WTC11 (cell line): Measurements from ENCODE around the gene CFAP74. TPM values are rescaled to one million over a fixed set of nuclear protein-coding genes. Genes with fewer than 3 reads are reported as not detected.

Experiments used
- ATAC-seq: fragments of 200-7000 bp; cut with Tn5 transposase; 2 replicates; pipeline ENCODE4 v1.10.0; 2021; ENCODE audit warnings: mild to moderate bottlenecking, moderate library complexity
- CTCF ChIA-PET: fragments of 300-600 bp; sonication (Branson Sonifier 250); formaldehyde crosslinking; loops from one replicate; lab custom pipeline; 2021; ENCODE audit warnings: antibody characterized with exemption; lab: Charles Lee
- POLR2A ChIA-PET: fragments of 350-600 bp; sonication (Branson Sonifier 250); formaldehyde crosslinking; loops from one replicate; lab custom pipeline; 2021; ENCODE audit warnings: antibody characterized with exemption; lab: Charles Lee
- DNase-seq: peaks from one replicate; pipeline ENCODE4 v3.0.0; 2021; ENCODE audit warnings: low spot score
- H3K27ac Mint-ChIP-seq: 2 replicates; pipeline ENCODE4 v1.8.0; 2021; ENCODE audit warnings: mixed read lengths
- H3K27me3 Mint-ChIP-seq: 2 replicates; pipeline ENCODE4 v1.8.0; 2021; ENCODE audit warnings: low read depth, mild to moderate bottlenecking, moderate library complexity, mixed read lengths
- H3K36me3 Mint-ChIP-seq: 2 replicates; pipeline ENCODE4 v1.8.0; 2021; ENCODE audit warnings: mixed read lengths
- H3K4me1 Mint-ChIP-seq: 2 replicates; pipeline ENCODE4 v1.8.0; 2022; ENCODE audit warnings: mixed read lengths
- H3K4me3 Mint-ChIP-seq: 2 replicates; pipeline ENCODE4 v1.8.0; 2021; ENCODE audit warnings: mild to moderate bottlenecking, moderate library complexity, mixed read lengths
- H3K9me3 Mint-ChIP-seq: 2 replicates; pipeline ENCODE4 v1.8.0; 2021; ENCODE audit warnings: mixed read lengths
- AFF4 ChIP-seq: sonication (generic); formaldehyde crosslinking; IDR thresholded peaks from 2 replicates; pipeline ENCODE4 v1.8.1; 2023; ENCODE audit warnings: mild to moderate bottlenecking, missing genetic modification reagents, borderline replicate concordance
- ATF1 ChIP-seq: sonication (generic); formaldehyde crosslinking; IDR thresholded peaks from 2 replicates; pipeline ENCODE4 v1.8.1; 2023; ENCODE audit warnings: mild to moderate bottlenecking, moderate library complexity, missing genetic modification reagents
- CREB1 ChIP-seq: sonication (generic); formaldehyde crosslinking; IDR thresholded peaks from 2 replicates; pipeline ENCODE4 v1.8.0; 2023; ENCODE audit warnings: mild to moderate bottlenecking, missing genetic modification reagents
- CREM ChIP-seq: sonication (generic); formaldehyde crosslinking; IDR thresholded peaks from 2 replicates; pipeline ENCODE4 v1.8.1; 2022; ENCODE audit warnings: mild to moderate bottlenecking, missing genetic modification reagents, moderate library complexity
- E2F1 ChIP-seq: sonication (generic); formaldehyde crosslinking; IDR thresholded peaks from 2 replicates; pipeline ENCODE4 v1.8.0; 2022; ENCODE audit warnings: mild to moderate bottlenecking, missing genetic modification reagents
- ELF4 ChIP-seq: sonication (generic); formaldehyde crosslinking; IDR thresholded peaks from 2 replicates; pipeline ENCODE4 v1.8.1; 2022; ENCODE audit warnings: low read depth, mild to moderate bottlenecking, moderate library complexity, missing genetic modification reagents
- FOXP1 ChIP-seq: sonication (generic); formaldehyde crosslinking; IDR thresholded peaks from 2 replicates; pipeline ENCODE4 v1.8.0; 2022; ENCODE audit warnings: missing genetic modification reagents, mild to moderate bottlenecking, moderate library complexity, borderline replicate concordance
- JAZF1 ChIP-seq: fragments of 250-450 bp; sonication (Bioruptor Pico); IDR thresholded peaks from 2 replicates; pipeline ENCODE4 v1.9.0; 2021; ENCODE audit warnings: moderate library complexity, mild to moderate bottlenecking, inconsistent platforms
- MAX ChIP-seq: sonication (generic); formaldehyde crosslinking; IDR thresholded peaks from 2 replicates; pipeline ENCODE4 v1.8.0; 2022; ENCODE audit warnings: mild to moderate bottlenecking, missing genetic modification reagents
- NFATC4 ChIP-seq: fragments of 250-450 bp; sonication (Bioruptor Pico); IDR thresholded peaks from 2 replicates; pipeline ENCODE4 v1.9.0; 2021; ENCODE audit warnings: mild to moderate bottlenecking
- NFYB ChIP-seq: sonication (generic); formaldehyde crosslinking; conservative IDR thresholded peaks from 2 replicates; pipeline ENCODE4 v1.8.0; 2022; ENCODE audit warnings: low read depth, missing genetic modification reagents
- PRRX2 ChIP-seq: fragments of 250-450 bp; sonication (Bioruptor Pico); IDR thresholded peaks from 2 replicates; pipeline ENCODE4 v1.8.0; 2021; ENCODE audit warnings: mild to moderate bottlenecking
- RELA ChIP-seq: sonication (generic); formaldehyde crosslinking; IDR thresholded peaks from 2 replicates; pipeline ENCODE4 v1.8.1; 2022; ENCODE audit warnings: missing genetic modification reagents, mild to moderate bottlenecking, borderline replicate concordance
- TEAD4 ChIP-seq: sonication (generic); formaldehyde crosslinking; IDR thresholded peaks from 2 replicates; pipeline ENCODE4 v1.8.0; 2022; ENCODE audit warnings: mild to moderate bottlenecking, missing genetic modification reagents
- USF1 ChIP-seq: sonication (generic); formaldehyde crosslinking; IDR thresholded peaks from 2 replicates; pipeline ENCODE4 v1.8.0; 2022; ENCODE audit warnings: mild to moderate bottlenecking, missing genetic modification reagents
- USF2 ChIP-seq: sonication (generic); formaldehyde crosslinking; IDR thresholded peaks from 2 replicates; pipeline ENCODE4 v1.8.1; 2023; ENCODE audit warnings: mild to moderate bottlenecking, missing genetic modification reagents, moderate library complexity
- ZNF232 ChIP-seq: sonication (generic); formaldehyde crosslinking; IDR thresholded peaks from 2 replicates; pipeline ENCODE4 v1.8.0; 2022; ENCODE audit warnings: mild to moderate bottlenecking, missing genetic modification reagents
- ZNF263 ChIP-seq: sonication (generic); formaldehyde crosslinking; IDR thresholded peaks from 2 replicates; pipeline ENCODE4 v1.8.1; 2022; ENCODE audit warnings: low read depth, mild to moderate bottlenecking, moderate library complexity, missing genetic modification reagents
- ZNF317 ChIP-seq: sonication (generic); formaldehyde crosslinking; IDR thresholded peaks from 2 replicates; pipeline ENCODE4 v1.8.1; 2023; ENCODE audit warnings: low read depth, mild to moderate bottlenecking, moderate library complexity, missing genetic modification reagents, borderline replicate concordance
- total RNA-seq: library from RNA; stranded (reverse); gene quantifications from 3 replicates; pipeline ENCODE4 v1.2.3, GENCODE V29; 2021
- TF ChIP-seq, protein P1 (sequence below): fragments of 250-450 bp; sonication (Bioruptor Pico); IDR thresholded peaks from 2 replicates; pipeline ENCODE4 v1.9.0; 2021; ENCODE audit warnings: mild to moderate bottlenecking

The CFAP74 gene
- total RNA-seq, 1 experiment from 2014 or later = 0.35 TPM

DNA sequence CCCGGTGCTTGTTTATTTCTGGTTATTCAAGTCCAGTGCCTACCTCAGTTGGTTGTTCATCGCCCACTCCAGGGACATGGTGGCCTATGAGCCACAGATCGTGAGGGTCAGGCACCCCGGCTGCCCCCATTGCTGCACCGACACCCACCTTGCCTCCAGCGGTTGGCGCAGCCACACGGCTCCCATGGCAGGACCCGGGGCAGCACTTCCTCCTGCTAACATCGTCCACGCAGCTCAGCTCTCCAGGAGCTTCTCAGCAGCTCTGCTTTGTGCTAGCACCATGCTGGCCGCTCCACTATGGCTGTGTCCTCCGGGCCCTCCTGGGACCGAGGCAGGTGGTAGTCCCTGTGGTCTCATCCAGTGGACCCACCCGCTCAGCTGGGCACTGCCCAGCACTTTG is 32.7 kb upstream of the CFAP74 start (continued):
- no peak for TF ChIP-seq AFF4 (CRISPR knock-in tag)
- TF ChIP-seq USF2 = no peak
- TF ChIP-seq, protein P1, sequence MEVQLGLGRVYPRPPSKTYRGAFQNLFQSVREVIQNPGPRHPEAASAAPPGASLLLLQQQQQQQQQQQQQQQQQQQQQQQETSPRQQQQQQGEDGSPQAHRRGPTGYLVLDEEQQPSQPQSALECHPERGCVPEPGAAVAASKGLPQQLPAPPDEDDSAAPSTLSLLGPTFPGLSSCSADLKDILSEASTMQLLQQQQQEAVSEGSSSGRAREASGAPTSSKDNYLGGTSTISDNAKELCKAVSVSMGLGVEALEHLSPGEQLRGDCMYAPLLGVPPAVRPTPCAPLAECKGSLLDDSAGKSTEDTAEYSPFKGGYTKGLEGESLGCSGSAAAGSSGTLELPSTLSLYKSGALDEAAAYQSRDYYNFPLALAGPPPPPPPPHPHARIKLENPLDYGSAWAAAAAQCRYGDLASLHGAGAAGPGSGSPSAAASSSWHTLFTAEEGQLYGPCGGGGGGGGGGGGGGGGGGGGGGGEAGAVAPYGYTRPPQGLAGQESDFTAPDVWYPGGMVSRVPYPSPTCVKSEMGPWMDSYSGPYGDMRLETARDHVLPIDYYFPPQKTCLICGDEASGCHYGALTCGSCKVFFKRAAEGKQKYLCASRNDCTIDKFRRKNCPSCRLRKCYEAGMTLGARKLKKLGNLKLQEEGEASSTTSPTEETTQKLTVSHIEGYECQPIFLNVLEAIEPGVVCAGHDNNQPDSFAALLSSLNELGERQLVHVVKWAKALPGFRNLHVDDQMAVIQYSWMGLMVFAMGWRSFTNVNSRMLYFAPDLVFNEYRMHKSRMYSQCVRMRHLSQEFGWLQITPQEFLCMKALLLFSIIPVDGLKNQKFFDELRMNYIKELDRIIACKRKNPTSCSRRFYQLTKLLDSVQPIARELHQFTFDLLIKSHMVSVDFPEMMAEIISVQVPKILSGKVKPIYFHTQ (CRISPR knock-in tag) = no peak
- TF ChIP-seq ZNF263 (CRISPR knock-in tag) = no peak
- no peak for TF ChIP-seq CREB1 (CRISPR knock-in tag)
- no peak for TF ChIP-seq ELF4
- no peak for TF ChIP-seq ZNF232 (CRISPR knock-in tag)

GRCh38 chr1:2033165-2033564 is 29.6 kb upstream of the CFAP74 start:
- Mint-ChIP-seq H3K9me3 (no peaks in the 10 kb centered on the region), H3K27ac (no peak overlapping the region), H3K27me3 (no peaks in the 10 kb centered on the region), H3K4me1 (no peaks in the 10 kb centered on the region)
- ATAC-seq (no peak), DNase-seq (no peak)
- POLR2A ChIA-PET = no interaction called here
- CTCF ChIA-PET = interaction anchor here (1.1 to 5.6 kb wide), 4 partner anchors 12 to 89 kb away, joined by 3 to 56 read pairs (median 6); no protein-coding TSS in a partner anchor
- no peak for TF ChIP-seq ZNF263 (CRISPR knock-in tag)
- no peak for TF ChIP-seq TEAD4 (CRISPR knock-in tag)
- TF ChIP-seq MAX (CRISPR knock-in tag) = no peak
- no peak for TF ChIP-seq RELA (CRISPR knock-in tag)
- no peak for TF ChIP-seq FOXP1 (CRISPR knock-in tag)
- TF ChIP-seq JAZF1 (CRISPR knock-in tag) = no peak
- no peak for TF ChIP-seq ZNF317 (CRISPR knock-in tag)
- no peak for TF ChIP-seq CREB1 (CRISPR knock-in tag)
- TF ChIP-seq ATF1 (CRISPR knock-in tag) = no peak
- TF ChIP-seq PRRX2 (CRISPR knock-in tag) = no peak
- TF ChIP-seq CREM = no peak
- TF ChIP-seq E2F1 (CRISPR knock-in tag) = no peak
- no peak for TF ChIP-seq NFYB (CRISPR knock-in tag)
- no peak for TF ChIP-seq ELF4
- TF ChIP-seq NFATC4 = no peak
- TF ChIP-seq USF1 (CRISPR knock-in tag) = no peak
- TF ChIP-seq, all 79 proteins: peak for 0
- no peak overlapping the region for H3K4me3 Mint-ChIP-seq
- H3K36me3 Mint-ChIP-seq = no peaks in the 10 kb centered on the region
